Esophagus muscularis mucosa (tissue), 3 donors: ENCODE results near the gene GBX2.

Source experiments
- POLR2A ChIP-seq: fragments of 450-650 bp; IDR thresholded peaks from one replicate; pipeline ENCODE4 v1.6.1; 2017; ENCODE audit warnings: antibody characterized with exemption, moderate library complexity, mild to moderate bottlenecking, low read depth
- TF ChIP-seq, protein P1 (sequence below), 3 experiments: fragments of 200-600 bp in 2 of 3; fragments of 450-650 bp in 1 of 3; sonication (generic) in 2 of 3; IDR thresholded peaks; one replicate each; pipeline ENCODE4 v1.5.1; 2017 to 2019; ENCODE audit warnings: antibody characterized with exemption in 3 of 3, mild to moderate bottlenecking in 2 of 3, moderate library complexity in 1 of 3

DNA sequence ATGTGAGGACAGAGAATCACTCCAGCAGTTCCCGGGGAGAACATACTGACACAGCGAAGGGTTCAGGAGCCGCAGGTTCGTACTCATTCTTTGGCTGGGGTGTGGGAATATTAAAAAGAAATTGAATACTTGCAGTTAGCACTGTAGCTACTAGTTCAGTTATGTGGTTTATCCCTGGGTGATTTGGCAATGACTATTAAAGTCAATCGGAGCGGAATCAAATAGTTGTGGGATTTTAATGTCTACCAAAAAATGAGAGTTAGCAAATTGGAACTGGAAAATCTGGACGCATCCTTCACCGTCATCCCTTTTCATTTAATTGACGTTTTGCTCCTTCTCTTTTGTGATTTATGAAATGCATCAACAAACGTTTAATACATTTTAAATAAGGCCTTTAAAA is 50.8 kb downstream of the GBX2 start:
- TF ChIP-seq, protein P1, sequence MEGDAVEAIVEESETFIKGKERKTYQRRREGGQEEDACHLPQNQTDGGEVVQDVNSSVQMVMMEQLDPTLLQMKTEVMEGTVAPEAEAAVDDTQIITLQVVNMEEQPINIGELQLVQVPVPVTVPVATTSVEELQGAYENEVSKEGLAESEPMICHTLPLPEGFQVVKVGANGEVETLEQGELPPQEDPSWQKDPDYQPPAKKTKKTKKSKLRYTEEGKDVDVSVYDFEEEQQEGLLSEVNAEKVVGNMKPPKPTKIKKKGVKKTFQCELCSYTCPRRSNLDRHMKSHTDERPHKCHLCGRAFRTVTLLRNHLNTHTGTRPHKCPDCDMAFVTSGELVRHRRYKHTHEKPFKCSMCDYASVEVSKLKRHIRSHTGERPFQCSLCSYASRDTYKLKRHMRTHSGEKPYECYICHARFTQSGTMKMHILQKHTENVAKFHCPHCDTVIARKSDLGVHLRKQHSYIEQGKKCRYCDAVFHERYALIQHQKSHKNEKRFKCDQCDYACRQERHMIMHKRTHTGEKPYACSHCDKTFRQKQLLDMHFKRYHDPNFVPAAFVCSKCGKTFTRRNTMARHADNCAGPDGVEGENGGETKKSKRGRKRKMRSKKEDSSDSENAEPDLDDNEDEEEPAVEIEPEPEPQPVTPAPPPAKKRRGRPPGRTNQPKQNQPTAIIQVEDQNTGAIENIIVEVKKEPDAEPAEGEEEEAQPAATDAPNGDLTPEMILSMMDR (IDR thresholded peaks at IDR 0.05) = no peak
- no peak for TF ChIP-seq POLR2A
